ENCODE measurements around the gene NCKAP5. TPM values are rescaled to one million over a fixed set of nuclear protein-coding genes. Genes with fewer than 3 reads are reported as not detected.

Gene NCKAP5
- total and polyA plus RNA-seq, 2 of the 8 experiments (the other 6 are each of a cell fraction or from before 2014, with no cell fraction given): 0.27 to 0.86 TPM

DNA sequence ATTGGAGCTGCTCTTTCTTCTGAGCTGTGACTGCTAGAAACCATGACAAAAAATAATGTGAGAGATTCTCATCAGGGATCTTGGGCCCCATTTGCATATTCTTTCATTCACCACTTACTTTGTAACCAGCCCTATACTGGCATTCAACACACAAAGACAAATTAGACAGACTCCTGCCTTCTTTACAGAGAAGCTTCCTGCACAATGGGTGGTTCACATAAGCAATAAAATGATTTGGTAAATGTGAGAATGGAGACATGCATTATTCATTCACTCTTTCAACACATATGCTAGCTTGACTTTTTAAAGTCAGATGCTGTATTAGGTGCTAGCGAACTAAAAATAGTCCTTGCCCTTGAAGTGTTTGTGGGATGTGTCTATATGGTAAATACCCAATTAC, 174.4 kb downstream of the NCKAP5 start:
- Histone ChIP-seq H3K27ac (ENCODE audit: low read depth, low read length) (no peak overlapping the region), H3K36me3 (ENCODE audit: control insufficient read depth in 2 of 4, insufficient read depth in 4 of 4, low read length in 3 of 4) (no peaks in the 10 kb centered on the region), H3K4ac (replicated peaks; ENCODE audit: insufficient read length, low read depth, low read length) (no peak overlapping the region), H3K9ac (replicated peaks in 1 of 4; ENCODE audit: extremely low read depth in 1 of 4, low read depth in 3 of 4, low read length in 3 of 4) (no peak overlapping the region), H3K56ac (replicated peaks; ENCODE audit: insufficient read length, low read depth, low read length) (no peak overlapping the region), H3K4me2 (ENCODE audit: insufficient read depth in 1 of 2, low read depth in 2 of 2, low read length in 2 of 2) (no peak overlapping the region), H2BK15ac (ENCODE audit: low read length) (no peak overlapping the region), H3K79me2 (ENCODE audit: control insufficient read depth in 1 of 2, insufficient read depth in 2 of 2, low read length in 2 of 2) (no peaks in the 10 kb centered on the region), H3K79me1 (ENCODE audit: low read depth, low read length) (no peaks in the 10 kb centered on the region), H3K18ac (ENCODE audit: extremely low read depth, low read length) (no peak overlapping the region), H2BK5ac (ENCODE audit: low read depth, low read length) (no peak overlapping the region), H2AFZ (ENCODE audit: low read length) (no peak overlapping the region), H4K20me1 (replicated peaks in 1 of 2; ENCODE audit: control insufficient read depth in 1 of 2, insufficient read depth in 2 of 2, low read length in 2 of 2) (no peaks in the 10 kb centered on the region), H3K9me3 (ENCODE audit: insufficient read depth in 2 of 2, low read depth in 1 of 2, low read length in 1 of 2) (peaks cover 11 to 12% of the 10 kb centered on the region in 2 experiments), H3K23me2 (ENCODE audit: low read depth, low read length) (no peaks in the 10 kb centered on the region), H3K4me3 (ENCODE audit: extremely low read depth in 1 of 4, insufficient read depth in 2 of 4, low read depth in 3 of 4, low read length in 4 of 4) (no peak overlapping the region), H4K8ac (ENCODE audit: extremely low read depth, insufficient read depth, low read length) (no peak overlapping the region), H4K5ac (ENCODE audit: insufficient read length, low read depth, low read length) (no peak overlapping the region), H2BK120ac (replicated peaks; ENCODE audit: low read depth, low read length) (no peak overlapping the region), H4K91ac (replicated peaks; ENCODE audit: insufficient read length, low read length) (no peak overlapping the region), H3K14ac (ENCODE audit: insufficient read length) (no peak overlapping the region), H3K27me3 (replicated peaks in 1 of 4; ENCODE audit: control insufficient read depth in 3 of 4, extremely low read depth in 1 of 4, insufficient read depth in 3 of 4, low read length in 3 of 4) (no peaks in the 10 kb centered on the region), H2AK5ac (ENCODE audit: low read depth, low read length) (no peak overlapping the region), H3K23ac (ENCODE audit: insufficient read length) (no peak overlapping the region), H2BK12ac (ENCODE audit: low read depth, low read length) (no peak overlapping the region), H3K4me1 (replicated peaks in 1 of 4; ENCODE audit: control insufficient read depth in 3 of 4, insufficient read depth in 4 of 4, low read length in 3 of 4) (no peaks in the 10 kb centered on the region), H2BK20ac (ENCODE audit: low read length) (no peak overlapping the region)
- ChIA-PET CTCF (ENCODE audit: partially characterized antibody) (interaction anchor here (1.2 to 1.7 kb wide), 3 partner anchors 17 to 450 kb away, joined by 3 read pairs; no protein-coding TSS in a partner anchor), POLR2A (ENCODE audit: partially characterized antibody) (no interaction called here)
- DNase-seq (ENCODE audit: low read depth in 1 of 2, low spot score in 2 of 2) (no peak), FAIRE-seq (no peak)
- 95% methylated on average over 1 of the region's 1 CpG; no CpG with 5 or more reads in 1 of the 2 experiments for WGBS, 2 experiments (ENCODE audit: extremely low coverage in 1 of 2, insufficient coverage in 1 of 2, insufficient read length in 1 of 2, insufficient replicate concordance in 2 of 2, low coverage in 1 of 2, low lambda C conversion rate in 2 of 2, missing lambda C conversion rate in 1 of 2)
- TF ChIP-seq NRF1 (IDR thresholded peaks at IDR 0.05; ENCODE audit: low read depth, low read length) (no peak), RXRA (IDR thresholded peaks at IDR 0.05; ENCODE audit: insufficient read depth, low read depth, low read length) (no peak), TCF12 (IDR thresholded peaks at IDR 0.05; ENCODE audit: low read depth, low read length) (no peak), CHD2 (IDR thresholded peaks at IDR 0.05; ENCODE audit: low read length) (no peak), SP1 (IDR thresholded peaks at IDR 0.05; ENCODE audit: low read depth, low read length) (no peak), HDAC6 (IDR thresholded peaks at IDR 0.05; ENCODE audit: low read depth, low read length) (no peak), JUN (IDR thresholded peaks at IDR 0.05; ENCODE audit: low read depth, low read length) (no peak)
